Upper lobe of left lung (tissue), 6 donors: ENCODE results near the gene TTC29. TPM values are rescaled to one million over a fixed set of nuclear protein-coding genes. Genes with fewer than 3 reads are reported as not detected.

Source experiments
- ATAC-seq, 2 donors: fragments of 200-7000 bp; cut with Tn5 transposase; one replicate each; pipeline ENCODE4 v1.9.1; 2022; ENCODE audit warnings: mild to moderate bottlenecking in 2 of 2, moderate library complexity in 2 of 2; ENCODE audit not compliant: low FRiP score in 2 of 2
- DNase-seq, 2 donors: peaks; one replicate each; pipeline ENCODE4 v3.0.0-alpha.2; 2019 to 2020
- H3K27ac ChIP-seq, 4 donors: fragments of 200-600 bp; sonication (generic); one replicate each; pipeline ENCODE4 v1.5.1; 2016 to 2019
- H3K27me3 ChIP-seq, 4 donors: fragments of 200-600 bp; sonication (generic); one replicate each; pipeline ENCODE4 v1.5.1; 2017 to 2019
- H3K36me3 ChIP-seq, 4 donors: fragments of 200-600 bp; sonication (generic); one replicate each; pipeline ENCODE4 v1.5.1; 2016 to 2019
- H3K4me1 ChIP-seq, 4 donors: fragments of 200-600 bp; sonication (generic); one replicate each; pipeline ENCODE4 v1.5.1; 2018 to 2019
- H3K4me3 ChIP-seq, 4 donors: fragments of 200-600 bp; sonication (generic); one replicate each; pipeline ENCODE4 v1.5.1; 2017 to 2019; ENCODE audit warnings: mild to moderate bottlenecking in 2 of 4, moderate library complexity in 1 of 4
- H3K9me3 ChIP-seq, 4 donors: fragments of 200-600 bp; sonication (generic); one replicate each; pipeline ENCODE4 v1.5.1; 2018 to 2019
- EP300 ChIP-seq, 4 donors: sonication (generic); formaldehyde crosslinking; IDR thresholded peaks; one replicate each; pipeline ENCODE4 v1.5.1; 2017; ENCODE audit warnings: antibody characterized with exemption in 4 of 4, control low read depth in 2 of 4
- POLR2A ChIP-seq, 4 donors: fragments of 450-650 bp; IDR thresholded peaks; one replicate each; pipeline ENCODE4 v1.5.1; 2016 to 2017; ENCODE audit warnings: antibody characterized with exemption in 4 of 4, mild to moderate bottlenecking in 2 of 4
- POLR2AphosphoS5 ChIP-seq, 2 donors: sonication (generic); formaldehyde crosslinking; IDR thresholded peaks; one replicate each; pipeline ENCODE4 v1.5.1; 2017; ENCODE audit warnings: antibody characterized with exemption in 2 of 2
- WGBS, 2 donors: methylation state at CpG; one replicate each; pipeline ENCODE4 v1.1.5; 2017 to 2018; 5-methylcytosine and 5-hydroxymethylcytosine counted together
- total RNA-seq, 6 donors: library from RNA; depleted of rRNA in 4 of 6; stranded (reverse); fragments of >200 nt in 4 of 6; gene quantifications; one replicate each; pipeline versions ENCODE4 v1.1.0 to v1.2.1, GENCODE V29; 2016 to 2021
- TF ChIP-seq, protein P1 (sequence below), 6 experiments: fragments of 450-650 bp in 4 of 6; fragments of 200-600 bp in 2 of 6; sonication (generic) in 2 of 6; IDR thresholded peaks; one replicate each; pipeline ENCODE4 v1.5.1; 2016 to 2019; ENCODE audit warnings: antibody characterized with exemption in 6 of 6
- donor health status: DM: no; HTN: no; CAD: no; lungs with moderate emphysema.
- donor health status: DM: no; HTN: yes; CAD: no; lungs with severe emphysema.

Gene TTC29
- total RNA-seq, 6 donors from 2014 or later = 0.11 to 12.8 (median 2.2) TPM

DNA sequence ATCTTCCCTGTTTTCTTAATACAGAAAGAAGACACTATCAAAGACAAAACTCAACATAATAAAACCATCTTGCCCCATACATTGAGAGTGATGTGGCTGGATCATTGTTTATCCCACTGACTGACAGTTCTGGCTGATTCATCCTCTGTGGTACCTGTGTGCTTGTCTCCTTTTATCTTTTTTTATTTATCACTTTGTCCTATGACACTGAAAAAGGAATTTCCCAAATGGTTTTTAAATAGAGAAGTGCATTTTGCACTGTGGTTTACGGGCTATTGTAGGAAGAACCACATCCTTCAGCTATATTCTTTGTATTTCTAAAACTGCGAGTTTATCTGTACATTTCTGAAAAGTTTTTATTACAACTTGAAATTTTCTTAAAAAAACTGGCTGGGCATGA, 15.0 kb downstream of the TTC29 start:
- Histone ChIP-seq H3K4me1 (no peaks in the 10 kb centered on the region), H3K4me3 (no peak overlapping the region), H3K36me3 (no peaks in the 10 kb centered on the region), H3K9me3 (no peaks in the 10 kb centered on the region), H3K27me3 (no peaks in the 10 kb centered on the region), H3K27ac (no peak overlapping the region)
- ATAC-seq (no peak), DNase-seq (no peak)
- TF ChIP-seq POLR2A (IDR thresholded peaks at IDR 0.05) (no peak), POLR2AphosphoS5 (IDR thresholded peaks at IDR 0.05) (no peak), EP300 (IDR thresholded peaks at IDR 0.05) (no peak)
- TF ChIP-seq, protein P1, sequence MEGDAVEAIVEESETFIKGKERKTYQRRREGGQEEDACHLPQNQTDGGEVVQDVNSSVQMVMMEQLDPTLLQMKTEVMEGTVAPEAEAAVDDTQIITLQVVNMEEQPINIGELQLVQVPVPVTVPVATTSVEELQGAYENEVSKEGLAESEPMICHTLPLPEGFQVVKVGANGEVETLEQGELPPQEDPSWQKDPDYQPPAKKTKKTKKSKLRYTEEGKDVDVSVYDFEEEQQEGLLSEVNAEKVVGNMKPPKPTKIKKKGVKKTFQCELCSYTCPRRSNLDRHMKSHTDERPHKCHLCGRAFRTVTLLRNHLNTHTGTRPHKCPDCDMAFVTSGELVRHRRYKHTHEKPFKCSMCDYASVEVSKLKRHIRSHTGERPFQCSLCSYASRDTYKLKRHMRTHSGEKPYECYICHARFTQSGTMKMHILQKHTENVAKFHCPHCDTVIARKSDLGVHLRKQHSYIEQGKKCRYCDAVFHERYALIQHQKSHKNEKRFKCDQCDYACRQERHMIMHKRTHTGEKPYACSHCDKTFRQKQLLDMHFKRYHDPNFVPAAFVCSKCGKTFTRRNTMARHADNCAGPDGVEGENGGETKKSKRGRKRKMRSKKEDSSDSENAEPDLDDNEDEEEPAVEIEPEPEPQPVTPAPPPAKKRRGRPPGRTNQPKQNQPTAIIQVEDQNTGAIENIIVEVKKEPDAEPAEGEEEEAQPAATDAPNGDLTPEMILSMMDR (IDR thresholded peaks at IDR 0.05) = no peak
- whole genome bisulfite sequencing, 2 donors = 60 to 71% methylated on average over 2 of the region's 2 CpGs

DNA sequence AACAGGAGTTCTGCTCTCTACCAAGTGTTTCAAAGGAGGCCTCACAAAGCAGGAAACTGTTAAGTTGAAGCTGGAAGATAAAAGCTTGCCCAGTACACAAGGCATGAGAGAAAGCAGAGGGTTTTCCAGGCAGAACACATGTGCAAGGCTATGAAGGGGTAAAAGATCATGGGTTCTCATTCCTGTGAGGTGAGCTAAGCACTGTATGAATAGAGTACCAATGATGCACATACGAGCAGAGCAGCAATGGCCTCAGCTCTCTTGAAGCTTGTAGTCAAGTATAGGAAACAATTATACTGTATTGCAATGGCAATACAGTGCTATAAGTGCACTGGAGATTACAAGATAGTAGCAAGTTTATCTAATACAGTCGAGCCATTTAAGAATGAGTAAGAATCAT, 18.0 kb downstream of the TTC29 start:
- H3K4me1 ChIP-seq = no peaks in the 10 kb centered on the region
- ATAC-seq = no peak
- H3K27ac ChIP-seq = no peak overlapping the region
- no peak overlapping the region for H3K4me3 ChIP-seq
- TF ChIP-seq EP300 (IDR thresholded peaks at IDR 0.05) (no peak), POLR2AphosphoS5 (IDR thresholded peaks at IDR 0.05) (no peak), POLR2A (IDR thresholded peaks at IDR 0.05) (no peak)
- TF ChIP-seq, protein P1 (IDR thresholded peaks at IDR 0.05) = no peak
- WGBS, 2 donors = 65 to 73% methylated on average over 2 of the region's 2 CpGs
- H3K36me3 ChIP-seq = no peaks in the 10 kb centered on the region
- H3K9me3 ChIP-seq = no peaks in the 10 kb centered on the region
- no peak for DNase-seq
- no peaks in the 10 kb centered on the region for H3K27me3 ChIP-seq

DNA sequence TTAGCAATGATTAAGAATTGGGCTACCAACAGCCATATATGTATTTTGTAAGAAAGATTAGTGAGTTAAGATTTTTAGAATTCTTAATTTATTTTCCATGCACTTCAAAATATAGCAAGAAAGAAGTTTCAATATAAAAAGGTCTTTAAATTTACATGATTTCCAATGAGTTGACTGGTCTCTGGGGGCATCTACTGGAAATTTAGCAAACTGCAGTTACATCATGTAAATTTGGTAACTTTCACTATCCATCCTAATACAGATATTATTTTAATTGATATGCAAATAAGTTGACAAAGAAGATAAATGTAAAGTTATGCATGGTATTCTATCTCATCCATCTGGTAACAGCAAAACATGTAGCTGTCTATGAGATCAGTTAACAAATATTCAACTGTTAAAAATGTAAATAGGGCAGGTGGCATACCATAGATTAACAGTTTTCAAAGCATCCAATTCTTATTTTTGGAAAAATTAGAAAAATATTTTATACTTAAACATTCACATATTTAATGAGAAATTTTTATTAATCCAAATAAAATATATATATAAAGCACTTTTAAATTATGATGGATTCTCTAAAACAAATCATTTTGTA, 29.1 kb downstream of the TTC29 start:
- H3K27me3 ChIP-seq = no peaks in the 10 kb centered on the region
- no peak overlapping the region for H3K27ac ChIP-seq
- H3K36me3 ChIP-seq = no peaks in the 10 kb centered on the region
- no peaks in the 10 kb centered on the region for H3K4me1 ChIP-seq
- TF ChIP-seq, protein P1 (IDR thresholded peaks at IDR 0.05) = peak; percentile 41 to 73 (median 56)
- no peak for TF ChIP-seq POLR2A (IDR thresholded peaks at IDR 0.05)
- TF ChIP-seq EP300 (IDR thresholded peaks at IDR 0.05) = no peak
- no peak for TF ChIP-seq POLR2AphosphoS5 (IDR thresholded peaks at IDR 0.05)
- H3K4me3 ChIP-seq = no peak overlapping the region
- DNase-seq (no peak), ATAC-seq (no peak)
- no peaks in the 10 kb centered on the region for H3K9me3 ChIP-seq

DNA sequence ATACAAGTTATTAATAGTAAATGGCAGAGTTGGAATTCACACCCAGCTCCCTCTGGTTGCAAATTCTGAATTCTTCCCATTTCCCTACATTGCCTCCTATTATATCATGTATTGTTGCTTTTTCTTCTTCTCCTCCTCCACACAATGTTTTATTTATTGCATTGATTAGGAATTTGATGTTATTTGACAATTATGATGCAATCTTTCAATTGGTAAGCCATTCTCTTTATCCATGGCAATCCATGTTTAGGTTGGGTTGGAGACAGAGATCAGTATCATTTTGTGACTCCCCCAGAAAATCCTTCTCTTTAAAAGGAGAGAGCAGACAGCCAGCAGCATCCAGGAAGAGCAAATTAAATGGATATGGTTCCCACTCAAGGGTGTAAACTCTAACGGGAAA, 30.5 kb downstream of the TTC29 start:
- no peak overlapping the region for H3K27ac ChIP-seq
- no peak for TF ChIP-seq POLR2A (IDR thresholded peaks at IDR 0.05)
- no peak for TF ChIP-seq EP300 (IDR thresholded peaks at IDR 0.05)
- no peak for TF ChIP-seq POLR2AphosphoS5 (IDR thresholded peaks at IDR 0.05)
- TF ChIP-seq, protein P1 (IDR thresholded peaks at IDR 0.05) = no peak
- H3K9me3 ChIP-seq = no peaks in the 10 kb centered on the region
- 39 to 43% methylated on average over 1 of the region's 1 CpG for WGBS, 2 donors
- ATAC-seq (no peak), DNase-seq (no peak)
- no peaks in the 10 kb centered on the region for H3K36me3 ChIP-seq
- no peak overlapping the region for H3K4me3 ChIP-seq
- no peaks in the 10 kb centered on the region for H3K4me1 ChIP-seq
- H3K27me3 ChIP-seq = no peaks in the 10 kb centered on the region

DNA sequence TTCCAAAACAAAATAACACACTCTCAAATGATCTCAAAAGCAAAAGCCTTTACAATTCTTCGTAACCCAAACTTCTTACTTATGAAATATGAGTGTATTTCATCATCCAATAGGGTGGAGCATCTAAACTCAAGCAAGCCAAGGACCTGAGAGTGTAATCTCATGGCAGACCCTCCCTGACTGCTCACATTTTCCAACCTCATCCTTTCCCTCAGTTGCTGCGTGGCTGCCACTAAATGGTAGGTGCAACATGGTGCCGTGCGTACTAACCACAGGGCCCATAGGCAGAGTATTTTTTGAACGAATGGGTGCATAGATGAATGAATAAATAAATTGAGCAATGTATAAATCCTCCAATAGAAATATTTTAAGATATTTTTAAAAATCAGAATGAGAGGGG, 45.4 kb downstream of the TTC29 start:
- no peak for ATAC-seq
- H3K4me3 ChIP-seq = no peak overlapping the region
- no peak for DNase-seq
- H3K9me3 ChIP-seq = no peaks in the 10 kb centered on the region
- H3K36me3 ChIP-seq = no peaks in the 10 kb centered on the region
- H3K4me1 ChIP-seq = no peaks in the 10 kb centered on the region
- TF ChIP-seq, protein P1 (IDR thresholded peaks at IDR 0.05) = no peak
- TF ChIP-seq EP300 (IDR thresholded peaks at IDR 0.05) (no peak), POLR2A (IDR thresholded peaks at IDR 0.05) (no peak), POLR2AphosphoS5 (IDR thresholded peaks at IDR 0.05) (no peak)
- 85 to 87% methylated on average over 5 of the region's 5 CpGs for WGBS, 2 donors
- H3K27ac ChIP-seq = no peak overlapping the region
- H3K27me3 ChIP-seq = no peaks in the 10 kb centered on the region
